Nephron (organoid): ENCODE results near the gene HSD3B7.

Source experiments
- H3K27ac Mint-ChIP-seq, 3 experiments: 2 replicates each; pipeline ENCODE4 v1.8.0; 2020; ENCODE audit warnings: mixed read lengths in 3 of 3, mild to moderate bottlenecking in 2 of 3, moderate library complexity in 1 of 3
- H3K27me3 Mint-ChIP-seq: 2 replicates; pipeline ENCODE4 v1.8.0; 2021; ENCODE audit warnings: low read depth, mild to moderate bottlenecking, moderate library complexity, mixed read lengths
- H3K36me3 Mint-ChIP-seq: 2 replicates; pipeline ENCODE4 v1.8.0; 2020; ENCODE audit warnings: low read depth, mixed read lengths
- H3K4me1 Mint-ChIP-seq: 2 replicates; pipeline ENCODE4 v1.8.0; 2020; ENCODE audit warnings: mixed read lengths
- H3K4me3 Mint-ChIP-seq, 3 experiments: 2 replicates each; pipeline ENCODE4 v1.8.0; 2020; ENCODE audit warnings: mild to moderate bottlenecking in 3 of 3, mixed read lengths in 3 of 3, moderate library complexity in 2 of 3
- H3K9me3 Mint-ChIP-seq: 2 replicates; pipeline ENCODE4 v1.8.0; 2020; ENCODE audit warnings: mixed read lengths
- CTCF ChIP-seq, 3 experiments: fragments of 200-600 bp; sonication (generic); IDR thresholded peaks; one replicate each; pipeline ENCODE4 v1.5.0; 2021; ENCODE audit warnings: antibody characterized with exemption in 3 of 3; ENCODE audit not compliant: unreplicated experiment in 3 of 3

Gene HSD3B7

DNA sequence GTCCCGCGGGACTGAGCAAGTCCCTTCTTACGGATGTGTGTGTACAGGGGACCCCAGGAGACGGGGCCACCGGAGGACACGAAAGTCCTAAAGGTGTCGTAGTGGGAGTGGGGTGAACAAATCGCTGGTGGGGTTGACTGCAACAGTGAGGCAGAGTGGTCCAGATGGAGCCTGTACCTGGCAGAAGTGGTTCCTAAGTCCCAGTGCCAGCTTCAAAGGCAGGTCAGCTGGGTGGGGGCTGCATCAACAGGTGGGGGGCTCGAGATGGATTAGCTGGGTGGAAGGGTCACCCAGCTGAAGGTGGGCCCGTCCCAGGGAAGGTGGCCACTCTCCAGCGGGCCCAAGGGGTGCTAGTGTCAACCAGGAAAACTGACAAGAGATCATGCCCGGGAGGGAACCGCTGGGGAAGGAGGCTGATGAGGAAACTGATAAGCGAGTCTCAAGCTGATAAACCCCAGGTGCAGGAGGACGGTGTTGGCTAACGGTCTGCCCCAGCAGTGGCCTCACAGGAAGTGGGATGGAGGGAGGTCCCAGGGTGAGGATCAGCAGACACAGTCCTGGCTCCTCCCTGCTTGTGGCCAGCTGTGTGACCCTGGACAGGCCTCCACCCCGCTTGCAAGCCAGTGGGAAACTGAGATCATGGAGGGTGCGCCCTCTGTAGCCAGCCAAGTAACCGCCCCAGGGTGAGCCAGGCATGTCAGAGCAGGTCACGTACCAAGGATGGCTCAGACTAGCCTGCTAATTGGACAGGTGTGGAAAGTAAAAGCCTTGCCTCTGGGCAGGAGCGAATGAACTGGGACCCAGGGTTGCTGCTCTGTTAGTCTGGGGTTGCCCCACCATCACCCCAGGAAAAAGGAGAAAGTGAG, 35.1 kb upstream of the HSD3B7 start:
- H3K9me3 Mint-ChIP-seq: no peaks in the 10 kb centered on the region
- no peaks in the 10 kb centered on the region for H3K27me3 Mint-ChIP-seq
- peak overlapping the region; percentile 67 to 96 (median 90) for H3K27ac Mint-ChIP-seq
- peaks cover 17% of the 10 kb centered on the region for H3K36me3 Mint-ChIP-seq
- H3K4me3 Mint-ChIP-seq: peak overlapping the region; percentile 91 to 93 (median 92)
- no peak for TF ChIP-seq CTCF (IDR thresholded peaks at IDR 0.05; ENCODE audit: unreplicated experiment in 3 of 3)
- peaks cover 24% of the 10 kb centered on the region for H3K4me1 Mint-ChIP-seq

DNA sequence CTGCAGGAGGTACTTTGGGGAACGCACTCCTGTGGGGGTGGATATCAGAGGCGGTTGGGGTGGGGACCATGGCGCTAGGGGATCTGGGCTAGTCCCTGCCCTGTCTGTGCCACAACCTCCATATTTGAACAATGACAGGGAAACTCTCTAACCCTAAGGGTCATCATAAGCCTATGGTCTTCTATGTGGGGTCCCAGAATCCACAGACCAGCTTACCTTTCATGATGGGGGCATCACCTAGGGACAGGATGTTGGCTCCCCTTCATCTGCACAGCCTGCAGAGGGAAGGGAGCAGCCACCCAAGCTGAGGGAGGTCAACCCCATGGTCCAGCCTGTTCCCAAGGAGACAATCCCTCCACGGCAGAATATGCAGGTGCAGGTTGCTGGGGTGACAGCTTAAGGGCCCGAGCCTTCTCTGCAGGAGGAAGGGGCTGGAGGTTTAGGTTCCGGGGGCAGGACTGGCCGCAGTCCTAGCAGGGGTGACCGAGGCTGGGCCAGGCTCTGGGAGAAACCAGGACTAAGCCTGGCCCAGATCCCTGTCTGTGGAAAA, 34.4 kb upstream of the HSD3B7 start:
- H3K9me3 Mint-ChIP-seq: no peaks in the 10 kb centered on the region
- H3K4me3 Mint-ChIP-seq: peak overlapping the region; percentile 91 to 93 (median 92)
- H3K27ac Mint-ChIP-seq: peak overlapping the region; percentile 67 to 96 (median 90)
- no peak for TF ChIP-seq CTCF (IDR thresholded peaks at IDR 0.05; ENCODE audit: unreplicated experiment in 3 of 3)
- no peaks in the 10 kb centered on the region for H3K27me3 Mint-ChIP-seq
- peaks cover 12% of the 10 kb centered on the region for H3K36me3 Mint-ChIP-seq
- H3K4me1 Mint-ChIP-seq: peaks cover 24% of the 10 kb centered on the region

DNA sequence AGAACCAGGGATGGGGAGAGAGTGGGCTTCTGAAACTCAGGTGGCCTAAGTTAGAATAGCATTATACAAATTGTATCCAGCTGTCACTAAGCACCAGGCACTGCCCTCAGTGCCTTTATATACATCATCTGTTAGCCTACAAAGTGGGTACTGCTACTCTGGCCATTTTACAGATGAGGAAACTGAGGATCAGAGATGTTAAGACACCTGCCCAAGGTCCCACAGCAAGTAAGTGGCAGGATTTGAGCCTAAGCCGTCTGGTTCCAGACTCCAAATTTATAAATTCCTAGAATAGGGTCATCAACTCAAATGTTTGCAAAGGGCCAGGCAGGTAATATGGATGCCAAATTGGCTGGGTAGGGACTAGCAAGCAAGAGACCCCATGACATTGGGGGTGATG, 33.8 kb upstream of the HSD3B7 start:
- Mint-ChIP-seq H3K9me3 (no peaks in the 10 kb centered on the region), H3K4me1 (peaks cover 20% of the 10 kb centered on the region), H3K36me3 (peaks cover 7% of the 10 kb centered on the region), H3K4me3 (peak overlapping the region; percentile 61 to 82 (median 75)), H3K27me3 (no peaks in the 10 kb centered on the region), H3K27ac (no peak overlapping the region)
- TF ChIP-seq CTCF (IDR thresholded peaks at IDR 0.05; ENCODE audit: unreplicated experiment in 3 of 3): no peak

DNA sequence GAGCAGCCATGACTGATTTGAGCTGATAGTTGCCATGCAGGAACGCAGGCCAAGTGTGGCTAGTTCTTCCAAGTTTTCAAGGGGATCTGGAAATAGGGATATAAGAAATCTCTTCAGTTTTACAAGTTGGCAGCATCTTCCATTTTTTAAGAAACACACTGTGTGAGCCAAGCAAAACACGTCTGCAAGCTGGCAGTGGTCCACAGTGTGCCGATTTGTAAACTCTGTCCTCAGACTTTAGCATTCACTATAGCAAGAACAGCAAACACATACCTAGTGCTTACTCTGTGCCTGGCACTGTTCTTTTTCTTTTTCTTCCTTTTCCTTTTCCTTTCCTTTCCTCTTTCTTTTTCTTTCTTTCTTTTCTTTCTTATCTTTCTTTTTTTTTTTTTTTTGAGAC, 33.3 kb upstream of the HSD3B7 start:
- Mint-ChIP-seq H3K4me3 (peak overlapping the region; percentile 41 to 82 (median 69)), H3K27ac (peak overlapping the region in 2 of 3 experiments; percentile 38 to 49), H3K9me3 (no peaks in the 10 kb centered on the region), H3K4me1 (peaks cover 20% of the 10 kb centered on the region), H3K36me3 (peaks cover 4% of the 10 kb centered on the region), H3K27me3 (no peaks in the 10 kb centered on the region)
- TF ChIP-seq CTCF (IDR thresholded peaks at IDR 0.05; ENCODE audit: unreplicated experiment in 3 of 3): no peak

- H3K4me1 Mint-ChIP-seq: peaks cover 17% of the 10 kb centered on the region
- H3K27me3 Mint-ChIP-seq: no peaks in the 10 kb centered on the region
- peak overlapping the region in 1 of 3 experiments; percentile 87 for H3K27ac Mint-ChIP-seq
- peaks cover 2% of the 10 kb centered on the region for H3K36me3 Mint-ChIP-seq
- TF ChIP-seq CTCF (IDR thresholded peaks at IDR 0.05; ENCODE audit: unreplicated experiment in 3 of 3): no peak
- no peaks in the 10 kb centered on the region for H3K9me3 Mint-ChIP-seq
- peak overlapping the region in 2 of 3 experiments; percentile 77 for H3K4me3 Mint-ChIP-seq
Observed at GRCh38 chr16:30953111-30953510, 31.9 kb upstream of the HSD3B7 start.
